SK-MEL-5 (cell line): ENCODE results near the gene ANO9. TPM values are rescaled to one million over a fixed set of nuclear protein-coding genes. Genes with fewer than 3 reads are reported as not detected.
"Not testable (repeated sequence)": the region's sequence is repeated elsewhere in the genome, so short reads cannot be mapped to it uniquely, and the experiment has no call there.

Source experiments
- DNase-seq: peaks from one replicate; pipeline ENCODE4 v3.0.0-alpha.2; 2016; ENCODE audit warnings: low read depth, low spot score
- in situ Hi-C: cut with HindIII; loops from 2 replicates; pipeline ENCODE4 v1.10.0; 2016; ENCODE audit warnings: low sequenced_read_pairs, high pct_unique_total_duplicates, low pct_unique_long_range_greater_than_20kb
- total RNA-seq: library from RNA; depleted of rRNA; stranded (reverse); fragments of >200 nt; shearing (Covaris generic); gene quantifications from 2 replicates; pipeline ENCODE4 v1.2.3, GENCODE V29; 2014

ANO9 gene
- total RNA-seq, 1 experiment from 2014 or later, result not detected

- in situ Hi-C loops, result no loop called here
- no peak for DNase-seq
Observed at GRCh38 chr11:425301-425700, 16.5 kb downstream of the ANO9 start.

GRCh38 chr11:424766-425165 is 17.0 kb downstream of the ANO9 start:
- DNase-seq, in situ Hi-C loops: not testable (repeated sequence)

GRCh38 chr11:424232-424631 is 17.6 kb downstream of the ANO9 start:
- no peak for DNase-seq

GRCh38 chr11:422249-422656 is 19.6 kb downstream of the ANO9 start:
- in situ Hi-C loops, result no loop called here
- DNase-seq, result no peak

More at GRCh38 chr11:424232-424631, 17.6 kb downstream of the ANO9 start:
- in situ Hi-C loops, result no loop called here

GRCh38 chr11:420911-421321 is 20.9 kb downstream of the ANO9 start:
- in situ Hi-C loops, result no loop called here
- DNase-seq, result no peak

- no peak for DNase-seq
- in situ Hi-C loops, result no loop called here
Observed at GRCh38 chr11:420054-420910, 21.5 kb downstream of the ANO9 start.

- no peak for DNase-seq
- in situ Hi-C loops, result no loop called here
Observed at GRCh38 chr11:419248-420005, 22.4 kb downstream of the ANO9 start.

- in situ Hi-C loops, result no loop called here
- no peak for DNase-seq
Observed at GRCh38 chr11:418343-419247, 23.2 kb downstream of the ANO9 start.

GRCh38 chr11:417652-418342 is 24.0 kb downstream of the ANO9 start:
- in situ Hi-C loops, result no loop called here
- no peak for DNase-seq

- DNase-seq, result no peak
- in situ Hi-C loops, result no loop called here
Observed at GRCh38 chr11:416757-417621, 24.8 kb downstream of the ANO9 start.

GRCh38 chr11:416051-416756 is 25.6 kb downstream of the ANO9 start:
- DNase-seq, result no peak
- in situ Hi-C loops, result no loop called here

GRCh38 chr11:415640-416041 is 26.2 kb downstream of the ANO9 start:
- no peak for DNase-seq
- in situ Hi-C loops, result no loop called here

- in situ Hi-C loops, result no loop called here
- no peak for DNase-seq
Observed at GRCh38 chr11:414318-414857, 27.4 kb downstream of the ANO9 start.

GRCh38 chr11:413120-414081 is 28.4 kb downstream of the ANO9 start:
- in situ Hi-C loops, result no loop called here
- no peak for DNase-seq
